ENCODE data around the gene ITGAE.
"Not testable (repeated sequence)": the region's sequence is repeated elsewhere in the genome, so short reads cannot be mapped to it uniquely, and the experiment has no call there.

The ITGAE gene

GRCh38 chr17:3738562-3739295 is 62.3 kb downstream of the ITGAE start:
- H3K27me3 ChIP-seq (replicated peaks in 2 of 5; ENCODE audit: control insufficient read depth in 4 of 5, insufficient read depth in 5 of 5, low read length in 4 of 5): no peaks in the 10 kb centered on the region
- H3K9me3 ChIP-seq (ENCODE audit: control extremely low read depth in 1 of 5, control insufficient read depth in 4 of 5, insufficient read depth in 2 of 5, low read depth in 1 of 5, low read length in 4 of 5): no peaks in the 10 kb centered on the region
- H3K27ac ChIP-seq (ENCODE audit: insufficient read depth in 1 of 2, low read depth in 1 of 2, low read length in 2 of 2, poor library complexity in 1 of 2, severe bottlenecking in 2 of 2): no peak overlapping the region
- POLR2A ChIA-PET: interaction anchor here (1.0 to 1.6 kb wide), 3 partner anchors 16 to 87 kb away, joined by 3 to 4 read pairs (median 4); no protein-coding TSS in a partner anchor
- no peak overlapping the region for H3K4me3 ChIP-seq (ENCODE audit: control insufficient read depth in 1 of 7, extremely low read depth in 1 of 7, insufficient read depth in 4 of 7, low read depth in 2 of 7, low read length in 6 of 7)
- 94% methylated on average over 14 of the region's 16 CpGs for WGBS (ENCODE audit: insufficient coverage)
- H3K4me1 ChIP-seq (ENCODE audit: control extremely low read depth in 1 of 4, control insufficient read depth in 4 of 4, insufficient read depth in 4 of 4, low read length in 3 of 4): peaks cover 0 to 11% (median 9%) of the 10 kb centered on the region in 4 experiments
- CTCF ChIA-PET: interaction anchor here (0.8 to 8.0 kb wide), 26 partner anchors 9 to 336 kb away, joined by 3 to 267 read pairs (median 8); partner anchors contain the start of genes HASPIN, ITGAE and NCBP3
- no peak for DNase-seq
- no peaks in the 10 kb centered on the region for H3K36me3 ChIP-seq (ENCODE audit: control insufficient read depth in 4 of 4, insufficient read depth in 4 of 4, low read length in 3 of 4)

GRCh38 chr17:3735515-3735914 is 65.5 kb downstream of the ITGAE start:
- Histone ChIP-seq H3K9me3 (ENCODE audit: control extremely low read depth in 1 of 5, control insufficient read depth in 4 of 5, insufficient read depth in 2 of 5, low read depth in 1 of 5, low read length in 4 of 5) (no peaks in the 10 kb centered on the region), H3K4me3 (ENCODE audit: control insufficient read depth in 1 of 7, extremely low read depth in 1 of 7, insufficient read depth in 4 of 7, low read depth in 2 of 7, low read length in 6 of 7) (no peak overlapping the region), H3K27ac (ENCODE audit: insufficient read depth in 1 of 2, low read depth in 1 of 2, low read length in 2 of 2, poor library complexity in 1 of 2, severe bottlenecking in 2 of 2) (no peak overlapping the region), H3K36me3 (ENCODE audit: control insufficient read depth in 4 of 4, insufficient read depth in 4 of 4, low read length in 3 of 4) (no peaks in the 10 kb centered on the region), H3K27me3 (replicated peaks in 2 of 5; ENCODE audit: control insufficient read depth in 4 of 5, insufficient read depth in 5 of 5, low read length in 4 of 5) (no peaks in the 10 kb centered on the region), H3K4me1 (ENCODE audit: control extremely low read depth in 1 of 4, control insufficient read depth in 4 of 4, insufficient read depth in 4 of 4, low read length in 3 of 4) (peaks cover 0 to 7% (median 7%) of the 10 kb centered on the region in 4 experiments)
- ChIA-PET CTCF (interaction anchor here (0.9 to 8.0 kb wide), 14 partner anchors 9 to 168 kb away, joined by 3 to 267 read pairs (median 5); no protein-coding TSS in a partner anchor), POLR2A (no interaction called here)
- no peak for DNase-seq
- WGBS (ENCODE audit: insufficient coverage): 98% methylated on average over 6 of the region's 8 CpGs

GRCh38 chr17:3734911-3735276 is 66.1 kb downstream of the ITGAE start:
- WGBS (ENCODE audit: insufficient coverage): 98% methylated on average over 6 of the region's 10 CpGs
- CTCF ChIA-PET: interaction anchor here (0.9 to 8.0 kb wide), 11 partner anchors 8 to 169 kb away, joined by 3 to 267 read pairs (median 6); partner anchors contain the start of gene HASPIN
- POLR2A ChIA-PET; DNase-seq; H3K27ac ChIP-seq (ENCODE audit: insufficient read depth in 1 of 2, low read depth in 1 of 2, low read length in 2 of 2, poor library complexity in 1 of 2, severe bottlenecking in 2 of 2); H3K4me1 ChIP-seq (ENCODE audit: control extremely low read depth in 1 of 4, control insufficient read depth in 4 of 4, insufficient read depth in 4 of 4, low read length in 3 of 4); H3K9me3 ChIP-seq (ENCODE audit: control extremely low read depth in 1 of 5, control insufficient read depth in 4 of 5, insufficient read depth in 2 of 5, low read depth in 1 of 5, low read length in 4 of 5); H3K27me3 ChIP-seq (replicated peaks in 2 of 5; ENCODE audit: control insufficient read depth in 4 of 5, insufficient read depth in 5 of 5, low read length in 4 of 5); H3K4me3 ChIP-seq (ENCODE audit: control insufficient read depth in 1 of 7, extremely low read depth in 1 of 7, insufficient read depth in 4 of 7, low read depth in 2 of 7, low read length in 6 of 7); H3K36me3 ChIP-seq (ENCODE audit: control insufficient read depth in 4 of 4, insufficient read depth in 4 of 4, low read length in 3 of 4): not testable (repeated sequence)

GRCh38 chr17:3732210-3732621 is 68.8 kb downstream of the ITGAE start:
- ChIA-PET CTCF (interaction anchor here (0.7 to 6.6 kb wide), 2 partner anchors 54 to 94 kb away, joined by 3 to 49 read pairs; no protein-coding TSS in a partner anchor), POLR2A (no interaction called here)
- H3K9me3 ChIP-seq (ENCODE audit: control extremely low read depth in 1 of 5, control insufficient read depth in 4 of 5, insufficient read depth in 2 of 5, low read depth in 1 of 5, low read length in 4 of 5): no peaks in the 10 kb centered on the region
- whole genome bisulfite sequencing (ENCODE audit: insufficient coverage): 87% methylated on average over 8 of the region's 9 CpGs
- DNase-seq: no peak
- no peak overlapping the region for H3K4me3 ChIP-seq (ENCODE audit: control insufficient read depth in 1 of 7, extremely low read depth in 1 of 7, insufficient read depth in 4 of 7, low read depth in 2 of 7, low read length in 6 of 7)
- H3K27me3 ChIP-seq (replicated peaks in 2 of 5; ENCODE audit: control insufficient read depth in 4 of 5, insufficient read depth in 5 of 5, low read length in 4 of 5): no peaks in the 10 kb centered on the region
- no peaks in the 10 kb centered on the region for H3K4me1 ChIP-seq (ENCODE audit: control extremely low read depth in 1 of 4, control insufficient read depth in 4 of 4, insufficient read depth in 4 of 4, low read length in 3 of 4)
- peaks cover 0 to 13% (median 1%) of the 10 kb centered on the region in 4 experiments for H3K36me3 ChIP-seq (ENCODE audit: control insufficient read depth in 4 of 4, insufficient read depth in 4 of 4, low read length in 3 of 4)
- no peak overlapping the region for H3K27ac ChIP-seq (ENCODE audit: insufficient read depth in 1 of 2, low read depth in 1 of 2, low read length in 2 of 2, poor library complexity in 1 of 2, severe bottlenecking in 2 of 2)

GRCh38 chr17:3730881-3731429 is 70.0 kb downstream of the ITGAE start:
- no peaks in the 10 kb centered on the region for H3K9me3 ChIP-seq (ENCODE audit: control extremely low read depth in 1 of 5, control insufficient read depth in 4 of 5, insufficient read depth in 2 of 5, low read depth in 1 of 5, low read length in 4 of 5)
- DNase-seq: no peak
- CTCF ChIA-PET: interaction anchor here (2.2 to 6.6 kb wide), 2 partner anchors 8 to 96 kb away, joined by 7 to 49 read pairs; no protein-coding TSS in a partner anchor
- H3K4me3 ChIP-seq (ENCODE audit: control insufficient read depth in 1 of 7, extremely low read depth in 1 of 7, insufficient read depth in 4 of 7, low read depth in 2 of 7, low read length in 6 of 7): no peak overlapping the region
- H3K27ac ChIP-seq (ENCODE audit: insufficient read depth in 1 of 2, low read depth in 1 of 2, low read length in 2 of 2, poor library complexity in 1 of 2, severe bottlenecking in 2 of 2): no peak overlapping the region
- WGBS (ENCODE audit: insufficient coverage): 89% methylated on average over 5 of the region's 9 CpGs
- POLR2A ChIA-PET: interaction anchor here (0.6 kb wide), 1 partner anchor 81 kb away, joined by 5 read pairs; no protein-coding TSS in a partner anchor
- H3K4me1 ChIP-seq (ENCODE audit: control extremely low read depth in 1 of 4, control insufficient read depth in 4 of 4, insufficient read depth in 4 of 4, low read length in 3 of 4): no peaks in the 10 kb centered on the region
- no peaks in the 10 kb centered on the region for H3K27me3 ChIP-seq (replicated peaks in 2 of 5; ENCODE audit: control insufficient read depth in 4 of 5, insufficient read depth in 5 of 5, low read length in 4 of 5)
- H3K36me3 ChIP-seq (ENCODE audit: control insufficient read depth in 4 of 4, insufficient read depth in 4 of 4, low read length in 3 of 4): peaks cover 0 to 23% (median 1%) of the 10 kb centered on the region in 4 experiments

- Histone ChIP-seq H3K27me3 (replicated peaks in 2 of 5; ENCODE audit: control insufficient read depth in 4 of 5, insufficient read depth in 5 of 5, low read length in 4 of 5) (no peaks in the 10 kb centered on the region), H3K36me3 (ENCODE audit: control insufficient read depth in 4 of 4, insufficient read depth in 4 of 4, low read length in 3 of 4) (peaks cover 0 to 33% (median 4%) of the 10 kb centered on the region in 4 experiments), H3K27ac (ENCODE audit: insufficient read depth in 1 of 2, low read depth in 1 of 2, low read length in 2 of 2, poor library complexity in 1 of 2, severe bottlenecking in 2 of 2) (no peak overlapping the region), H3K4me3 (ENCODE audit: control insufficient read depth in 1 of 7, extremely low read depth in 1 of 7, insufficient read depth in 4 of 7, low read depth in 2 of 7, low read length in 6 of 7) (no peak overlapping the region), H3K9me3 (ENCODE audit: control extremely low read depth in 1 of 5, control insufficient read depth in 4 of 5, insufficient read depth in 2 of 5, low read depth in 1 of 5, low read length in 4 of 5) (no peaks in the 10 kb centered on the region), H3K4me1 (ENCODE audit: control extremely low read depth in 1 of 4, control insufficient read depth in 4 of 4, insufficient read depth in 4 of 4, low read length in 3 of 4) (peaks cover 0 to 6% (median 2%) of the 10 kb centered on the region in 4 experiments)
- no peak for DNase-seq
- WGBS (ENCODE audit: insufficient coverage): 98% methylated on average over 6 of the region's 6 CpGs
- ChIA-PET POLR2A (no interaction called here), CTCF (interaction anchor here (1.2 to 6.6 kb wide), 4 partner anchors 9 to 97 kb away, joined by 4 to 49 read pairs (median 6); no protein-coding TSS in a partner anchor)
Measured at GRCh38 chr17:3729881-3730280, 71.1 kb downstream of the ITGAE start.

- H3K36me3 ChIP-seq (ENCODE audit: control insufficient read depth in 4 of 4, insufficient read depth in 4 of 4, low read length in 3 of 4): peaks cover 0 to 33% (median 4%) of the 10 kb centered on the region in 4 experiments
- H3K4me3 ChIP-seq (ENCODE audit: control insufficient read depth in 1 of 7, extremely low read depth in 1 of 7, insufficient read depth in 4 of 7, low read depth in 2 of 7, low read length in 6 of 7); H3K9me3 ChIP-seq (ENCODE audit: control extremely low read depth in 1 of 5, control insufficient read depth in 4 of 5, insufficient read depth in 2 of 5, low read depth in 1 of 5, low read length in 4 of 5); H3K27me3 ChIP-seq (replicated peaks in 2 of 5; ENCODE audit: control insufficient read depth in 4 of 5, insufficient read depth in 5 of 5, low read length in 4 of 5); DNase-seq; POLR2A ChIA-PET; H3K27ac ChIP-seq (ENCODE audit: insufficient read depth in 1 of 2, low read depth in 1 of 2, low read length in 2 of 2, poor library complexity in 1 of 2, severe bottlenecking in 2 of 2): not testable (repeated sequence)
- CTCF ChIA-PET: interaction anchor here (1.5 to 6.6 kb wide), 5 partner anchors 9 to 117 kb away, joined by 4 to 49 read pairs (median 10); partner anchors contain the start of gene NCBP3
- H3K4me1 ChIP-seq (ENCODE audit: control extremely low read depth in 1 of 4, control insufficient read depth in 4 of 4, insufficient read depth in 4 of 4, low read length in 3 of 4): peaks cover 6 to 17% (median 14%) of the 10 kb centered on the region in 4 experiments
- WGBS (ENCODE audit: insufficient coverage): 90% methylated on average over 2 of the region's 3 CpGs
Measured at GRCh38 chr17:3728099-3728498, 72.9 kb downstream of the ITGAE start.

All from common myeloid progenitor, CD34-positive (primary cell).